ENCODE results near the gene SLC12A3. TPM values are rescaled to one million over a fixed set of nuclear protein-coding genes. Genes with fewer than 3 reads are reported as not detected.

SLC12A3 gene
- total and polyA plus RNA-seq, 2 of the 4 experiments (the other 2 are of a cell fraction) = not detected

GRCh38 chr16:56891685-56892084 lies 26.7 kb downstream of the SLC12A3 start:
- no peak for ATAC-seq (ENCODE audit: low read depth)
- no peak overlapping the region for H3K4ac ChIP-seq (ENCODE audit: low read depth, low read length)
- peak overlapping the region; percentile 11 for H2AFZ ChIP-seq (replicated peaks; ENCODE audit: low read length, poor library complexity)
- H3K23ac ChIP-seq (ENCODE audit: low read depth, low read length) = no peak overlapping the region
- H2BK20ac ChIP-seq (ENCODE audit: low read depth, low read length) = no peak overlapping the region
- in situ Hi-C loops (cut with MboI; ENCODE audit: low sequenced_read_pairs) = no loop called here
- H3K27ac ChIP-seq (ENCODE audit: insufficient read depth, low read length) = no peak overlapping the region
- H4K8ac ChIP-seq (ENCODE audit: low read depth in 2 of 2, low read length in 2 of 2) = no peak overlapping the region
- 50% methylated on average over 3 of the region's 11 CpGs; no CpG with 5 or more reads in 1 of the 2 experiments for WGBS, 2 experiments (ENCODE audit: extremely low coverage in 2 of 2, insufficient read length in 1 of 2)
- H3K4me1 ChIP-seq (ENCODE audit: control insufficient read depth, insufficient read depth, low read length) = no peaks in the 10 kb centered on the region
- H4K91ac ChIP-seq (ENCODE audit: insufficient read depth, low read depth, low read length) = no peak overlapping the region
- no peak overlapping the region for H3K9ac ChIP-seq (ENCODE audit: low read depth, low read length)
- TF ChIP-seq CEBPB (IDR thresholded peaks at IDR 0.05; ENCODE audit: low read depth, low read length) (no peak), BHLHE40 (IDR thresholded peaks at IDR 0.05; ENCODE audit: low read depth, low read length) (no peak), MAZ (IDR thresholded peaks at IDR 0.05; ENCODE audit: borderline replicate concordance, low read depth, low read length) (no peak), USF2 (IDR thresholded peaks at IDR 0.05; ENCODE audit: low read depth, low read length) (no peak), MAFK (IDR thresholded peaks at IDR 0.05; ENCODE audit: low read depth, low read length) (no peak), MXI1 (IDR thresholded peaks at IDR 0.05; ENCODE audit: borderline replicate concordance, low read depth, low read length) (no peak), RAD21 (IDR thresholded peaks at IDR 0.05; ENCODE audit: low read length) (no peak), SMC3 (IDR thresholded peaks at IDR 0.05; ENCODE audit: low read depth, low read length) (no peak)
- no peaks in the 10 kb centered on the region for H4K20me1 ChIP-seq (ENCODE audit: insufficient read depth, low read length)
- no peak overlapping the region for H3K14ac ChIP-seq (replicated peaks; ENCODE audit: low read depth, low read length)
- no peak for DNase-seq
- H3K79me1 ChIP-seq (ENCODE audit: low read depth in 1 of 2, low read length in 2 of 2) = no peaks in the 10 kb centered on the region
- no peak overlapping the region for H3K18ac ChIP-seq (ENCODE audit: low read depth, low read length)
- POLR2A ChIA-PET (ENCODE audit: unreplicated experiment) = interaction anchor here (1.0 kb wide), 1 partner anchor 40 kb away, joined by 3 read pairs; no protein-coding TSS in a partner anchor
- peaks cover 8% of the 10 kb centered on the region for H3K27me3 ChIP-seq (ENCODE audit: control insufficient read depth, insufficient read depth, low read length)
- H2AK5ac ChIP-seq (ENCODE audit: low read depth, low read length) = no peak overlapping the region
- H2BK5ac ChIP-seq (ENCODE audit: low read depth, low read length, poor library complexity, severe bottlenecking) = no peak overlapping the region
- H2BK120ac ChIP-seq (ENCODE audit: low read depth, low read length) = no peak overlapping the region
- no peaks in the 10 kb centered on the region for H3K9me1 ChIP-seq (ENCODE audit: insufficient read depth, low read length)
- no peak overlapping the region for H3K4me2 ChIP-seq (ENCODE audit: low read depth, low read length)
- BruUV-seq (replicated peaks) = no TSS peak
- H2BK15ac ChIP-seq (ENCODE audit: low read depth, low read length) = no peak overlapping the region
- no peaks in the 10 kb centered on the region for H3K36me3 ChIP-seq (ENCODE audit: control insufficient read depth, insufficient read depth, low read length)
- intact Hi-C loops (cut with micrococcal nuclease) = no loop called here
- no peak overlapping the region for H3K56ac ChIP-seq (ENCODE audit: extremely low read depth, insufficient read depth, low read length)
- CTCF ChIA-PET = no interaction called here
- dilution Hi-C loops (cut with HindIII; ENCODE audit: low sequenced_read_pairs, unreplicated experiment) = no loop called here
- H3K9me3 ChIP-seq (ENCODE audit: control insufficient read depth, insufficient read depth, low read length) = no peaks in the 10 kb centered on the region
- no peak overlapping the region for H3K4me3 ChIP-seq (ENCODE audit: insufficient read depth, low read depth, low read length)
- H4K5ac ChIP-seq (ENCODE audit: low read depth, low read length) = no peak overlapping the region
- H2AK9ac ChIP-seq (replicated peaks; ENCODE audit: low read depth, low read length, poor library complexity) = no peak overlapping the region
